D721Med (cell line): ENCODE results near the gene ZW10.

Experiments used
- DNase-seq: peaks from one replicate; pipeline ENCODE4 v3.0.0; 2011; ENCODE audit warnings: low spot score; ENCODE audit not compliant: insufficient read length
- FAIRE-seq: peaks from 2 replicates; lab custom pipeline; 2011; peaks lifted over from hg19 to GRCh38; lab: Jason Lieb, UNC
- TF ChIP-seq, protein P1 (sequence below): IDR thresholded peaks from 2 replicates; pipeline ENCODE4 v1.5.1; 2012; ENCODE audit warnings: mild to moderate bottlenecking, control low read depth; ENCODE audit not compliant: insufficient read depth; ENCODE audit errors: missing control alignments

Gene ZW10

DNA sequence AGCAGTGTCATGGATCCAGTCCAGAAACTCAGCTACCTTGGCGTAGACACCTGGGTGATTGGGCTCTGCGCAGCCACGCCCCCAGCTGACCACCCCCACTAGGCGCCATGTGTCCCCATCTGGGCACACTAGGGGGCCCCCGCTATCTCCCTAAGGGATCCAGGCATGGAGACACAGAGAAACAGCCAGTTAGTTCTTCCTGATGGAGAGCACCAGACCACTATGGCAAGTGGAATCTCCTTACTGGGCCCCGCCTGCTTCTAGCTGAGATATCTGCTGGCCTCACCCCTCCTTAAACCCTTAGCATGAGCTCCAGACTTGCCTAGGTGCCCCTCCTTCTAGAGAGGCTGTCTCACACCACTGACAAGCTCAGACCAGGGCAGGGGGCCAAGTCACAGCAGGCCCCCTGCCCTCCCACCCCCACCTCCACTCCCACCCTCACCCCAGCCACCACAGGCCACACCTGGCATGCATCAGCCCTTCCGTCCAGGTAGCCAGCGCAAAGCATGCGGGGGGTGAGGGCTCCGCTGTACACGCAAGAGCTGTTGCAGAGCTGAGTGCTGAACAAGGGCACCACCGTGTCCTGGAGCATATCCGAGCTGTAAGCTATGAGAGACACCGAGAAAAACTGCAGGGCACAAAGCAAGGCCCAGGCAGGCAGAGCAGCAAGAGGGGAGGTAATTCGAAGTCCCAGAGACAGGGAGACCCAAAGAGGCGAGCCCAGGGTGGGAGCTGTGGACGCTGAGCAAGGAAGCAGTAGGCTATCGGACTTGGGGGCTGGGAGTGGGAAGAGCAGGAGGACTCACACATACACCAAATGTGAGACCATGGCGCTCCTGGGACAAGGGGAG lies 83.5 kb downstream of the ZW10 start:
- no peak for FAIRE-seq
- TF ChIP-seq, protein P1, sequence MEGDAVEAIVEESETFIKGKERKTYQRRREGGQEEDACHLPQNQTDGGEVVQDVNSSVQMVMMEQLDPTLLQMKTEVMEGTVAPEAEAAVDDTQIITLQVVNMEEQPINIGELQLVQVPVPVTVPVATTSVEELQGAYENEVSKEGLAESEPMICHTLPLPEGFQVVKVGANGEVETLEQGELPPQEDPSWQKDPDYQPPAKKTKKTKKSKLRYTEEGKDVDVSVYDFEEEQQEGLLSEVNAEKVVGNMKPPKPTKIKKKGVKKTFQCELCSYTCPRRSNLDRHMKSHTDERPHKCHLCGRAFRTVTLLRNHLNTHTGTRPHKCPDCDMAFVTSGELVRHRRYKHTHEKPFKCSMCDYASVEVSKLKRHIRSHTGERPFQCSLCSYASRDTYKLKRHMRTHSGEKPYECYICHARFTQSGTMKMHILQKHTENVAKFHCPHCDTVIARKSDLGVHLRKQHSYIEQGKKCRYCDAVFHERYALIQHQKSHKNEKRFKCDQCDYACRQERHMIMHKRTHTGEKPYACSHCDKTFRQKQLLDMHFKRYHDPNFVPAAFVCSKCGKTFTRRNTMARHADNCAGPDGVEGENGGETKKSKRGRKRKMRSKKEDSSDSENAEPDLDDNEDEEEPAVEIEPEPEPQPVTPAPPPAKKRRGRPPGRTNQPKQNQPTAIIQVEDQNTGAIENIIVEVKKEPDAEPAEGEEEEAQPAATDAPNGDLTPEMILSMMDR: no peak
- DNase-seq: no peak

GRCh38 chr11:113685654-113686359 lies 87.7 kb downstream of the ZW10 start:
- DNase-seq: no peak
- FAIRE-seq: no peak

GRCh38 chr11:113684496-113684895 lies 89.0 kb downstream of the ZW10 start:
- TF ChIP-seq, protein P1: no peak
- FAIRE-seq (no peak), DNase-seq (no peak)

More at GRCh38 chr11:113685654-113686359, 87.7 kb downstream of the ZW10 start:
- TF ChIP-seq, protein P1: no peak

GRCh38 chr11:113683481-113684046 lies 89.9 kb downstream of the ZW10 start:
- FAIRE-seq (no peak), DNase-seq (no peak)
- TF ChIP-seq, protein P1: no peak
